HCT116 (cell line): ENCODE results near the gene PREX1. TPM values are rescaled to one million over a fixed set of nuclear protein-coding genes. Genes with fewer than 3 reads are reported as not detected.

ENCODE experiments used
- ATAC-seq: fragments of 200-7000 bp; cut with Tn5 transposase; 2 replicates; pipeline ENCODE4 v1.9.1; 2020; ENCODE audit warnings: mild to moderate bottlenecking, moderate library complexity
- BruUV-seq: library from RNA; stranded (reverse); fragments of 400-500 nt; replicated peaks from 2 replicates; lab custom pipeline; 2021; lab: Mats Ljungman, UMichigan
- CTCF ChIA-PET: fragments of 300-600 bp; sonication (Branson Sonifier 250); formaldehyde crosslinking; loops from one replicate; lab custom pipeline; 2021; ENCODE audit warnings: antibody characterized with exemption; lab: Charles Lee
- POLR2A ChIA-PET: fragments of 300-600, 350-600 bp; sonication (Branson Sonifier 250); formaldehyde crosslinking; loops from one replicate; lab custom pipeline; 2021; ENCODE audit warnings: antibody characterized with exemption; lab: Charles Lee
- RAD21 ChIA-PET, 2 experiments: fragments of 300-600 bp; sonication (Branson Sonifier 250); formaldehyde crosslinking; loops; one replicate each; lab custom pipeline; 2023; ENCODE audit warnings: low total read pairs in 2 of 2; ENCODE audit not compliant: uncharacterized antibody in 2 of 2, unreplicated experiment in 2 of 2, low non-redundant PET in 1 of 2; lab: Charles Lee
- DNase-seq: peaks from one replicate; pipeline ENCODE4 v3.0.0-alpha.2; 2010; ENCODE audit warnings: low read depth, low spot score
- H2AFZ ChIP-seq: fragments of 200-600 bp; shearing (Covaris generic), sonication (generic); 2 replicates; pipeline ENCODE4 v1.6.1; 2017; ENCODE audit warnings: low read depth, mixed run types, mixed read lengths, antibody characterized with exemption, low read length; ENCODE audit not compliant: poor library complexity, severe bottlenecking
- H3K27ac ChIP-seq: 2 replicates; pipeline ENCODE4 v1.5.1; 2012; ENCODE audit warnings: low read depth, low read length
- H3K27me3 ChIP-seq: fragments of 200-600 bp; sonication (generic); 2 replicates; pipeline ENCODE4 v1.6.1; 2016; ENCODE audit warnings: mixed run types, low read length, mixed read lengths; ENCODE audit not compliant: insufficient read depth
- H3K36me3 ChIP-seq, 2 experiments: fragments of 200-500 bp in 1 of 2; fragments of 200-600 bp in 1 of 2; sonication (Bioruptor generic) in 1 of 2; sonication (generic) in 1 of 2; 2 replicates each; pipeline versions ENCODE4 v1.5.1 to v1.6.1; 2014 to 2016; ENCODE audit warnings: low read length in 2 of 2, inconsistent platforms in 1 of 2, mixed read lengths in 1 of 2, mixed run types in 1 of 2; ENCODE audit not compliant: insufficient read depth in 2 of 2, control insufficient read depth in 1 of 2
- H3K4me1 ChIP-seq, 2 experiments: fragments of 200-600 bp in 1 of 2; sonication (generic) in 1 of 2; 2 replicates each; pipeline versions ENCODE4 v1.5.1 to v1.6.1; 2012 to 2017; ENCODE audit warnings: low read length in 2 of 2, inconsistent platforms in 1 of 2, mild to moderate bottlenecking in 1 of 2, mixed read lengths in 1 of 2, mixed run types in 1 of 2, moderate library complexity in 1 of 2; ENCODE audit not compliant: insufficient read depth in 2 of 2, control insufficient read depth in 1 of 2
- H3K4me2 ChIP-seq: fragments of 200-600 bp; sonication (generic); 2 replicates; pipeline ENCODE4 v1.6.1; 2017; ENCODE audit warnings: mixed run types, low read length, mixed read lengths
- H3K4me3 ChIP-seq, 2 experiments: fragments of 200-600 bp in 1 of 2; sonication (generic) in 1 of 2; replicated peaks in 1 of 2; 2 replicates each; pipeline ENCODE4 v1.5.1; 2011 to 2016; ENCODE audit warnings: low read length in 2 of 2, control low read depth in 1 of 2, low read depth in 1 of 2, mild to moderate bottlenecking in 1 of 2, mixed read lengths in 1 of 2, mixed run types in 1 of 2
- H3K79me2 ChIP-seq: fragments of 200-600 bp; sonication (generic); 2 replicates; pipeline ENCODE4 v1.6.1; 2017; ENCODE audit warnings: mild to moderate bottlenecking, mixed run types, low read length, moderate library complexity, mixed read lengths; ENCODE audit not compliant: insufficient read depth
- H3K9ac ChIP-seq: fragments of 200-600 bp; sonication (generic); 2 replicates; pipeline ENCODE4 v1.6.1; 2016; ENCODE audit warnings: low read length, mixed read lengths
- H3K9me2 ChIP-seq: fragments of 200-600 bp; sonication (generic), shearing (Covaris generic); 2 replicates; pipeline ENCODE4 v1.6.1; 2017; ENCODE audit warnings: mixed run types, mild to moderate bottlenecking, moderate library complexity; ENCODE audit not compliant: insufficient read depth
- H3K9me3 ChIP-seq, 2 experiments: fragments of 200-500 bp in 1 of 2; fragments of 200-600 bp in 1 of 2; sonication (Bioruptor generic) in 1 of 2; sonication (generic) in 1 of 2; 2 replicates each; pipeline ENCODE4 v1.6.1; 2014 to 2017; ENCODE audit warnings: low read length in 2 of 2, mixed read lengths in 2 of 2, inconsistent platforms in 1 of 2, low read depth in 1 of 2, mild to moderate bottlenecking in 1 of 2, mixed run types in 1 of 2, moderate library complexity in 1 of 2; ENCODE audit not compliant: control insufficient read depth in 1 of 2, insufficient read depth in 1 of 2
- H4K20me1 ChIP-seq: fragments of 200-600 bp; sonication (generic), shearing (Covaris generic); 2 replicates; pipeline ENCODE4 v1.6.1; 2017; ENCODE audit warnings: mixed run types, mild to moderate bottlenecking, moderate library complexity; ENCODE audit not compliant: insufficient read depth
- ATF3 ChIP-seq: IDR thresholded peaks from 2 replicates; pipeline ENCODE4 v1.6.1; 2012
- CBX3 ChIP-seq: IDR thresholded peaks from 2 replicates; pipeline ENCODE4 v1.6.1; 2012; ENCODE audit warnings: low read depth
- CEBPB ChIP-seq: IDR thresholded peaks from 2 replicates; pipeline ENCODE4 v1.6.1; 2012; ENCODE audit warnings: low read depth
- EGR1 ChIP-seq: IDR thresholded peaks from 2 replicates; pipeline ENCODE4 v1.6.1; 2012; ENCODE audit warnings: low read depth
- ELF1 ChIP-seq: IDR thresholded peaks from 2 replicates; pipeline ENCODE4 v1.6.1; 2012; ENCODE audit warnings: low read depth, borderline replicate concordance
- EZH2phosphoT487 ChIP-seq: fragments of 200-600 bp; IDR thresholded peaks from 2 replicates; pipeline ENCODE4 v1.6.1; 2018; ENCODE audit warnings: antibody characterized with exemption, borderline replicate concordance
- FOSL1 ChIP-seq: IDR thresholded peaks from 2 replicates; pipeline ENCODE4 v1.6.1; 2012; ENCODE audit warnings: low read depth
- POLR2A ChIP-seq: IDR thresholded peaks from 2 replicates; pipeline ENCODE4 v1.7.0; 2011; ENCODE audit warnings: borderline replicate concordance; ENCODE audit not compliant: insufficient read depth, insufficient read length; ENCODE audit errors: extremely low read depth
- POLR2AphosphoS5 ChIP-seq: IDR thresholded peaks from 2 replicates; pipeline ENCODE4 v1.6.1; 2011; ENCODE audit warnings: mild to moderate bottlenecking, low read depth, low read length, moderate library complexity
- RAD21 ChIP-seq: IDR thresholded peaks from 2 replicates; pipeline ENCODE4 v1.6.1; 2012; ENCODE audit warnings: low read depth, mild to moderate bottlenecking
- SIN3A ChIP-seq: IDR thresholded peaks from 2 replicates; pipeline ENCODE4 v1.6.1; 2012; ENCODE audit warnings: low read depth
- SRF ChIP-seq: IDR thresholded peaks from 2 replicates; pipeline ENCODE4 v1.6.1; 2012; ENCODE audit warnings: low read depth
- TCF7L2 ChIP-seq: IDR thresholded peaks from 2 replicates; pipeline ENCODE4 v1.7.0; 2011; ENCODE audit warnings: borderline replicate concordance, inconsistent platforms; ENCODE audit not compliant: insufficient read depth, insufficient read length; ENCODE audit errors: extremely low read depth
- ZNF274 ChIP-seq: fragments of 200-500 bp; sonication (Bioruptor generic); IDR thresholded peaks from 2 replicates; pipeline ENCODE4 v1.6.1; 2014; ENCODE audit warnings: mild to moderate bottlenecking, low read depth, low read length, inconsistent platforms
- intact Hi-C: fragments of 100-400 bp; cut with micrococcal nuclease; formaldehyde crosslinking; loops from 2 replicates; pipeline ENCODE4 v1.10.0; 2022
- total RNA-seq: library from RNA; stranded (reverse); gene quantifications from one replicate; pipeline ENCODE4 v1.2.1, GENCODE V29; 2021; ENCODE audit not compliant: unreplicated experiment
- TF ChIP-seq, protein P1 (sequence below): IDR thresholded peaks from 2 replicates; pipeline ENCODE4 v1.6.1; 2011; ENCODE audit warnings: mild to moderate bottlenecking, low read length, moderate library complexity; ENCODE audit not compliant: insufficient replicate concordance; ENCODE audit errors: extremely low read depth

Gene PREX1
- total RNA-seq, 1 experiment from 2014 or later = 6.1 TPM

DNA sequence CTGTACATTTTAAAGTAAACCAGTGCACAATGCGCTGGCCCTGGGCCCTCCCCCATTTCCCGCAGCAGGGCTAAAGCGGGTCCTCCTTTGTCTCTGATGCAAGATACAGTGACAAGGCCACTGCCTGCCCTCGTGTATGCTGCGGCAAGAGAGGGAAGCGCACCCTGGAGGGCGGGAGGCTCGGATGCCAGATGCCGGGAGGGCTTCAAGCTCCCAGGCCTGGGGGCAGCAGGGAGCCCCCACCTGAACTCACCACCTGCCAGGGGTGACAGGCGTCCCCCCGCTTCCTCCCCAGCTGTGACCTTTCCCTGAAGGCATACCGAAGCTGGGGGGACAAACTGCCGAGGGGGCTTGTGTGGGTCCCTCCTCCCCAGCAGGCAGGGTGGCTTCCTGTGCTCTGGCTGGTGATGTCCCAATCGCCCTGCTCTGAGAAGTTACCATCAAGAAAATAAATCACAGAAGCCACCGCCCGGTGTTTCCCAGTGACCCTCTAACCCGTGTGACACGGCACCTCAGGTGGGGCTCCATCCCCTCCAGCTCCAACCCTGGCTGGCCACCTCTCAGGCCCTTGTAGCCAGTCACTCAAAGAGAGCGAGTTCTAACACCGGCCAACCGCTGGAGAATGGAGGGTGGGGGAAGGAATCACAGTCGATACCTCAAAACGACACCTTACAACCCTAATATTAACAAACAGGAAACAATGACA lies 203.3 kb downstream of the PREX1 start:
- H3K9me2 ChIP-seq = no peaks in the 10 kb centered on the region
- ChIA-PET CTCF (no interaction called here), RAD21 (no interaction called here), POLR2A (no interaction called here)
- H3K27me3 ChIP-seq = no peaks in the 10 kb centered on the region
- intact Hi-C loops = loop anchor here (5.0 kb wide), 2 partner anchors 1427 to 1877 kb away; no protein-coding TSS in a partner anchor
- no peak overlapping the region for H3K27ac ChIP-seq
- no peak overlapping the region for H2AFZ ChIP-seq
- no TSS peak for BruUV-seq
- ATAC-seq = no peak
- TF ChIP-seq ATF3 (no peak), CBX3 (no peak), SRF (no peak), POLR2AphosphoS5 (no peak), FOSL1 (no peak)
- H3K79me2 ChIP-seq = no peaks in the 10 kb centered on the region
- no peaks in the 10 kb centered on the region for H3K9me3 ChIP-seq
- H3K4me1 ChIP-seq = peaks cover 5 to 19% of the 10 kb centered on the region in 2 experiments; a peak in 3 of 4 replicates
- no peak overlapping the region for H3K4me3 ChIP-seq
- H3K36me3 ChIP-seq = no peaks in the 10 kb centered on the region
- no peak overlapping the region for H3K9ac ChIP-seq
- H4K20me1 ChIP-seq = no peaks in the 10 kb centered on the region
- H3K4me2 ChIP-seq = no peak overlapping the region
- no peak for DNase-seq

DNA sequence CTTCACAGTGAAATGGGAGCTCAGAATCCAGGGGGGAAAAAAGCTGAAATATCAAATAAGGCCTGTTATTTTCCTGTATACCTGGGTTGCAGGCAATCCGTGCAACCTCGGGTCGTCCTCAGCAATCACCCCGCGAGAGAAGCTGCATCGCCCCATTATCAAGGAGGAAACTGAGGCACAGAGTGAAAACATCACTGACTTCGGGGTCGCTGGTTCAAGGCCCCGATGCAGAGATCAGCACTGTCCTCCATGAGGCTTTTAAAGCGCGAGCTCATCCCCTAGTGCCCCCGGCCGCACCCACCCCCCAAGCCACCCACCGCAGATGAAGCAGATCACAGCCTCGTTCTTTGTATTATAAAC lies 203.9 kb downstream of the PREX1 start:
- Histone ChIP-seq H4K20me1 (no peaks in the 10 kb centered on the region), H3K27me3 (no peaks in the 10 kb centered on the region), H3K27ac (no peak overlapping the region), H3K79me2 (no peaks in the 10 kb centered on the region), H3K9me3 (no peaks in the 10 kb centered on the region), H3K9ac (no peak overlapping the region), H3K4me3 (no peak overlapping the region), H3K4me2 (no peak overlapping the region), H3K36me3 (no peaks in the 10 kb centered on the region), H3K4me1 (peaks cover 5 to 19% of the 10 kb centered on the region in 2 experiments; a peak in 3 of 4 replicates)
- BruUV-seq = no TSS peak
- ChIA-PET POLR2A (no interaction called here), CTCF (no interaction called here)
- intact Hi-C loops = loop anchor here (5.0 kb wide), 2 partner anchors 1427 to 1877 kb away; no protein-coding TSS in a partner anchor
- ATAC-seq = no peak
- no peak for DNase-seq
- TF ChIP-seq EGR1 (no peak), TCF7L2 (no peak), SRF (no peak), POLR2AphosphoS5 (no peak), FOSL1 (no peak), EZH2phosphoT487 (no peak), ELF1 (no peak), RAD21 (no peak), POLR2A (no peak), CEBPB (no peak), SIN3A (no peak), ZNF274 (no peak)
- TF ChIP-seq, protein P1, sequence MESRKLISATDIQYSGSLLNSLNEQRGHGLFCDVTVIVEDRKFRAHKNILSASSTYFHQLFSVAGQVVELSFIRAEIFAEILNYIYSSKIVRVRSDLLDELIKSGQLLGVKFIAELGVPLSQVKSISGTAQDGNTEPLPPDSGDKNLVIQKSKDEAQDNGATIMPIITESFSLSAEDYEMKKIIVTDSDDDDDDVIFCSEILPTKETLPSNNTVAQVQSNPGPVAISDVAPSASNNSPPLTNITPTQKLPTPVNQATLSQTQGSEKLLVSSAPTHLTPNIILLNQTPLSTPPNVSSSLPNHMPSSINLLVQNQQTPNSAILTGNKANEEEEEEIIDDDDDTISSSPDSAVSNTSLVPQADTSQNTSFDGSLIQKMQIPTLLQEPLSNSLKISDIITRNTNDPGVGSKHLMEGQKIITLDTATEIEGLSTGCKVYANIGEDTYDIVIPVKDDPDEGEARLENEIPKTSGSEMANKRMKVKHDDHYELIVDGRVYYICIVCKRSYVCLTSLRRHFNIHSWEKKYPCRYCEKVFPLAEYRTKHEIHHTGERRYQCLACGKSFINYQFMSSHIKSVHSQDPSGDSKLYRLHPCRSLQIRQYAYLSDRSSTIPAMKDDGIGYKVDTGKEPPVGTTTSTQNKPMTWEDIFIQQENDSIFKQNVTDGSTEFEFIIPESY = no peak
- TF ChIP-seq, all 23 proteins: peak for 0
- no peak overlapping the region for H2AFZ ChIP-seq
- RAD21 ChIA-PET = no interaction called here
- no peaks in the 10 kb centered on the region for H3K9me2 ChIP-seq
